Stimulated activated naive CD4-positive, alpha-beta T cell treated with Interleukin-2 at 50 U/mL for 16 hours (primary cell): Measurements from ENCODE around the gene KANSL1L.

Source experiments
- DNase-seq: peaks from one replicate; lab custom pipeline; 2025; lab: John Stamatoyannopoulos, UW

The KANSL1L gene

GRCh38 chr2:209993968-209994367 is 177.2 kb downstream of the KANSL1L start:
- no peak for DNase-seq

GRCh38 chr2:209990838-209991237 is 180.4 kb downstream of the KANSL1L start:
- DNase-seq, result no peak

- no peak for DNase-seq
These were observed 183.2 kb downstream of the KANSL1L start for GRCh38 chr2:209988010-209988409.

DNA sequence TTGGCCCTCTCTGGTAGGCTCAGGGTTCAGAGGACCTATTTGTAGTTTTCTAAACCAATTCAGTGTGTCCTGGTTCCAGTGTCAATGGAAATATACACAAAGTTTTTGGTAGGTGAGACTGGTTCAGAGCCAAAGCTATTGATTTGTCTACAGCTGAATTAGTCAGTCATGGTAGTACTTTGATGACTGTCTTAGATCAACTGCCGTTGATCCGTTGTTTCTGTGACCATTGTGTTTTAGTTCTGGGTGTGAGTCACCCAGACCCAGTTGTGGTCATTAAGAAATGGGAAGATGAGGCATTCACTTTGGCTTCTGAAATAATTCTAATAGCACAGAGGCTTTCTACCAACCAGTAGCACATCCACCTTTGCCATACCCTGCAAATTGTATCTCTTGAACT is 184.8 kb downstream of the KANSL1L start:
- DNase-seq, result no peak

DNA sequence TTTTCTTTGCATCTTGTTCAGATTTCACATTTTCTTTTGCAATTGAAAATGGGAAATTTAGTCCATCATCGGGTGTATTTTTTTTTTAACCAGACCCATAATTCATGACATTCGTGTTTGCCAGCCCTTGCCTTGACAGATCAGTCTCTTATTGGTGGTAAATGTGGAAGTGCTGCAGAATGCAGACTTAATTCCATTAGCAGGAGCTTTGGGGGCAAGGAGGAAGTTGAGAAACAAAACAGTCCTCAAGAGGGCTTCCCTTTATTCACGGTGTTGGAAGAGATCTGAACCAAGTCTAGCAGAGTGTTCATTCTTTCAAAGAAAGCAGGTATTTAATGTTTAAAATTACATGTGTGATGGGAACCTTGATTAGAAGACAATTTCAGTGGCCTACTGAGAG is 185.3 kb downstream of the KANSL1L start:
- DNase-seq, result no peak

GRCh38 chr2:209984291-209984690 is 186.9 kb downstream of the KANSL1L start:
- DNase-seq, result no peak

GRCh38 chr2:209977386-209978239 is 193.6 kb downstream of the KANSL1L start:
- no peak for DNase-seq

- DNase-seq, result no peak
These were observed 194.4 kb downstream of the KANSL1L start for GRCh38 chr2:209976698-209977385.

DNA sequence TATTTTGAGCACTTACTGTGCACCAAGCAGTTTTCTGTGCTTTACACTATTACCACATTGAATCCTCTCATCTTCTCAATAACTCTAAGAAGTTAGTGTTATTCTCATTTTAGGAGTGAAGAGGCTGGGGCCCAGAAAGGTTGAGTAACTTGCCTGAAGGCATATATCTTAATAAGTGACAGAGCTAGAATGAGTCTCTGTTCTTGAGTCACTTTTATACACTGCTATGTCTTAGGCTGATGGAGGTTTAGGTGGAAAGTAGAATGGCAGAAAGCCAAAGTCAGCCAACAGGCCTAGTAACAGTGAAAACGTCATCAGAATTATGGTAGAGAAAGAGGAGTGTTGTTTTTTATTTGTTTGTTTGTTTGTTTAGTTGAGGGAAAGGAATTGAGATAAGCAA is 196.6 kb downstream of the KANSL1L start:
- DNase-seq, result no peak

- no peak for DNase-seq
These were observed 197.9 kb downstream of the KANSL1L start for GRCh38 chr2:209973328-209973727.
